HFF-Myc (cell line): Measurements from ENCODE around the gene FBXL17.

ENCODE experiments used
- DNase-seq: peaks from one replicate; pipeline ENCODE4 v3.0.0-alpha.2; 2011; ENCODE audit warnings: low read depth; ENCODE audit errors: extremely low read depth
- H3K4me3 ChIP-seq: replicated peaks from 2 replicates; pipeline ENCODE4 v1.5.1; 2011; ENCODE audit warnings: low read depth, mild to moderate bottlenecking, control low read depth, low read length
- TF ChIP-seq, protein P1 (sequence below): IDR thresholded peaks from 2 replicates; pipeline ENCODE4 v1.5.1; 2012; ENCODE audit warnings: mild to moderate bottlenecking, low read depth, low read length, control low read depth; ENCODE audit errors: missing control alignments

FBXL17 gene

DNA sequence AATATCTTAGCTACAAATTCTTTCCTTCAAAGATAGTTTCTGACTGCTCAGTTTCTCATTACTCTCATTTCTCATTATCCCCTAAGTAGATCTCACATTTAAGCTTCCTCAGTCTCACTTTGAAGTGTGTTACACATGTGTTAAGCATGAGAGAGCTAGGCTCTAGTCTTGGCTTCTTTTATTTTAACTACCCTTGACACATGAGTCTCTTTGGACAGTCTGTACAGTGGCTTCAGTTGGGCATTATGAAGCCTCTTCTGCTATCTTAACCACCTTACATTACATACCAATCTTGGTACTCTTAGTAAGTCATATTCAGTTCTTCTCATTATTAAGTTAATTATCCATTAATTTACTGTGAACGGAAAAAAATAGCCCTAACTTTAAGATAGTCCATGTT, 232.5 kb downstream of the FBXL17 start:
- TF ChIP-seq, protein P1, sequence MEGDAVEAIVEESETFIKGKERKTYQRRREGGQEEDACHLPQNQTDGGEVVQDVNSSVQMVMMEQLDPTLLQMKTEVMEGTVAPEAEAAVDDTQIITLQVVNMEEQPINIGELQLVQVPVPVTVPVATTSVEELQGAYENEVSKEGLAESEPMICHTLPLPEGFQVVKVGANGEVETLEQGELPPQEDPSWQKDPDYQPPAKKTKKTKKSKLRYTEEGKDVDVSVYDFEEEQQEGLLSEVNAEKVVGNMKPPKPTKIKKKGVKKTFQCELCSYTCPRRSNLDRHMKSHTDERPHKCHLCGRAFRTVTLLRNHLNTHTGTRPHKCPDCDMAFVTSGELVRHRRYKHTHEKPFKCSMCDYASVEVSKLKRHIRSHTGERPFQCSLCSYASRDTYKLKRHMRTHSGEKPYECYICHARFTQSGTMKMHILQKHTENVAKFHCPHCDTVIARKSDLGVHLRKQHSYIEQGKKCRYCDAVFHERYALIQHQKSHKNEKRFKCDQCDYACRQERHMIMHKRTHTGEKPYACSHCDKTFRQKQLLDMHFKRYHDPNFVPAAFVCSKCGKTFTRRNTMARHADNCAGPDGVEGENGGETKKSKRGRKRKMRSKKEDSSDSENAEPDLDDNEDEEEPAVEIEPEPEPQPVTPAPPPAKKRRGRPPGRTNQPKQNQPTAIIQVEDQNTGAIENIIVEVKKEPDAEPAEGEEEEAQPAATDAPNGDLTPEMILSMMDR, result no peak
- no peak overlapping the region for H3K4me3 ChIP-seq

DNA sequence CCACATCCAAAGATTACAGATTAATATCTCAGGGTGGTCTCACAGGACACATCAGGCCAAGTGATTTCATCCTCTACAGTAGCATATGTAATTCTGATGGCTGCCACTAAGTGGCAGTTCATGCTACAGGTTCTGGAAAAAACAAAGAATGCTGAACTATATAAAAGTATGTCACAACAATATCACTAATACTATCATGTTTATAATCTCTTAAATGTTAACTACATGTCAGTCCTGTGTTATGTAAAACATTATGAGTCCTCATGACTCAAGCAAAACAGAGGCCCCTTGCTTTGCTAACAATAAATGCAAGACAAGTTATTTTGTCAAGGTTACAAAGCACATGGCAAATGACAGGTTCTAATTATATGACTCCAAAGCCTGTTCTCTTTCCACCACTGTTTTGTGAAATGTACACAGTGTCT, 233.2 kb downstream of the FBXL17 start:
- TF ChIP-seq, protein P1, result peak; percentile 42
- no peak overlapping the region for H3K4me3 ChIP-seq
- DNase-seq, result no peak

More for the DNA sequence above, 232.5 kb downstream of the FBXL17 start:
- DNase-seq, result no peak

DNA sequence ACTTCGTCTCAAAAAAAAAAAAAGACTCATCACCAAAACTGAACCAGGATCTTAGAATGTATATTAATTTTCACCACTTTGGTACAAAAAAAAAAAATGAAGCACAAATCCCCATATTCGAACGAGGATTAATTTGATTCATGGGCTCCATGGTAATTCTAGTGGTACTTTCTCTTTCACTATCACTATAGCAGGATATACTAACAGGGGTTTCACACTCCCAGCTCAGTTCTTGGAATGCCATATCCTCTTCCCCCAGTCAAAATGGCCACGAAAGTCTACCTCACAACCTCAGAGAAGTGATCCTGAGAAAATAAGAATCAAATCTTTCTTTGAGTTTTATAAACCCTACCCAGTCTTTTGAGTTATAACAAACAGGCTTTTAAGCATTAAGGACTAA, 235.7 kb downstream of the FBXL17 start:
- TF ChIP-seq, protein P1, result no peak
- no peak for DNase-seq
- H3K4me3 ChIP-seq, result no peak overlapping the region

DNA sequence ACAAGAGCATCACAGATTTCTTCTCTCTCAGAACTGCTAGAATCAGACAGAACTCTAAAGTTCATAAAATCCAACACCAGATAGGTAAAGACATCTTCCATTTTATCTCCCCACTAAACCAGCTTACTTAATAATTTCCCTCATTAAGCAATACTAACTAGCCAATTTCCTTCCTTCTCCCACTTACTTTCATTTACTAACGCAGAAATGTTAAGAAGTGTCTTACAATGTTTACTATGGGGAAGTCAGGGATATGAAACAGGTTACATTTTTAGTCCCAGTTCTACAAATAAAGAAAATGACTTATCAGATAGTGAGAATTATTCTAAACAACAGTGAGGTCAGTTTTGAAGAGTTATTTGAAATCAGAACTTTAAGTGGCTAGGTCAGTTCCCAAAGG, 236.5 kb downstream of the FBXL17 start:
- no peak overlapping the region for H3K4me3 ChIP-seq
- TF ChIP-seq, protein P1, result no peak
- DNase-seq, result no peak

DNA sequence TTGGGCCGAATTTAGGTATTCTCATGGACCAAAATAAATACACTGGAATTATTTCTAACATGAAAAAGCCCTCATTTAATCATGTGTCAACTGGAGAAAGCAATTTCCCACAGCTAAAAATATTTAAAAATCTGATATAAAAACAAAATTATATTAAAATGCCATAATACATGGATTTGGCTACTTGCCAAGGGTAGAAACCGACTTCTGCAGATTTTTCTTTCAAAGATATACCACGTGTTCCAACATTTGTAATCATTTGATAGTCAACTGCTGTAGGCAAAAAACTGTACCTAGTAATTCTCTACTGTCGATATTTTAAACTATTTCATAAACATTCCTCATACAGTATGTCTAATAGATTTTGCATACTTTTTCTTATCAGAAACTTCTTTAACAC, 237.6 kb downstream of the FBXL17 start:
- TF ChIP-seq, protein P1, result no peak
- no peak overlapping the region for H3K4me3 ChIP-seq
- no peak for DNase-seq

DNA sequence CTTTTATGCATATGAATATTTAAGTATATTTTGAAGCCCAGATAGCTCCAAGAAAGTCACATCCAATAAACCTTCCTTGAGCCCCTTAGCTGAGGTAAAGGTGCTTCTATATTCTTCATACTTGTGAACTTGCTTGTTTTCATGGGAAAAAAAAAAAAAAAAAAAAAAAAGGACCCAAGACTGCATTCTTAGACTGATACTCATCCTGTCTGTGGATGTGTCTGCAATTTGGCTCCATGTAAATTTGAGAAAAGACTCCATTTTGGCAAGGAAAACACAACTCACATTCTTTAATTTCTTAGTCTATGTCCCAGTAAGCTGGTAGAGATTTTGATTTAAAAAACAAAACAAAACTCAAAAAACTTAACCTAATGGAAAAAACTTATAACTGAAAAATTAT, 238.3 kb downstream of the FBXL17 start:
- no peak for DNase-seq
- TF ChIP-seq, protein P1, result no peak

DNA sequence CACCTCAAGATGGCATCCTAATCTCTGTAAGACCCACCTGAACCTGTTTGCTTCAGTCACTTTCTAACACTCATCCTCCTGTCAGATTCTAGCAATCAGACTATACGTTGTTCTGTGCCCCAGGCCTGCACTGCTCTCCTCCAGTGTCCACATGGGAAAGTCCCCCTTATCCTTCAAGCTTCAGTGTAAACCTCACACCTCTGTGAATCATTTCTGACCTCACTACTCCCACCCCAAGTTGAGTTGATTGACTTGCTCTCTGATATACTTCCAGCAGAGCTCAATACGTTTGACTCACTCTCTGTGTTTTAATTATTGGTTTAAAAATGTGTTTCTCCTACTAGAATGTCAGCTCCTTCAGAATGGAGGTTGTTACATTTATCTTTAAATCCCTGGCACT, 240.2 kb downstream of the FBXL17 start:
- TF ChIP-seq, protein P1, result no peak
- no peak for DNase-seq
- H3K4me3 ChIP-seq, result no peak overlapping the region

More for the DNA sequence above, 238.3 kb downstream of the FBXL17 start:
- no peak overlapping the region for H3K4me3 ChIP-seq
